ENCODE data around the gene CPEB4. TPM values are rescaled to one million over a fixed set of nuclear protein-coding genes. Genes with fewer than 3 reads are reported as not detected.

Gene CPEB4
- total and polyA plus RNA-seq, 2 donors (not counting 1 experiment from before 2014, with no cell fraction given) = 8.4 to 26.0 TPM

DNA sequence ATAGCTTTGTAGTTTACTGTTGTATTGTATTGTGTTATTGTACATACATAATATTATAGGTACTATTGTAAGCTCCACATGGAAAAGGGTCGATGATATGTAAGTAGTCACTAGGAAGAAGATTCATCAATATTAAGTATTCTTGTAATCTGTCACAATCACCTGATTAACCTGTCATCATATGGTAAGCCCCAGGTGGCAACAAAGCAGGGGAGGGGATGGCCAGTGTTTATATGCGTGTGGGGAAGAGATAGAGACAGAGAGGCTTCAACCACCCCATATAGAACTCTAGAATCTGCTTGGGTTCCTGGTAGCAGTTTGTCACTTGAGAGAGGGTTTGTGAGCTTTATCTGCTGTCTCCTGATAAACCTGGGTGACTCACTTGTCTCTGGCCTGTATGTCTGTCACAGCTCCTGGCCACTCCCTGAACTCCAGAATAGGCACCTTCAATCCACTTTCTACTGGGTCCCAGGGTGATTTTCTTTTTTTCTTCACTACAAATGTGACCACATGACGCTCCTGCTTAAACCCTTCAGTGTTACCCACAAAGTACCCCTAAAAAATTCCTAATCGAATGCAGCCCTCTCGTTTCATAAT, 48.9 kb upstream of the CPEB4 start:
- TF ChIP-seq, protein P1, sequence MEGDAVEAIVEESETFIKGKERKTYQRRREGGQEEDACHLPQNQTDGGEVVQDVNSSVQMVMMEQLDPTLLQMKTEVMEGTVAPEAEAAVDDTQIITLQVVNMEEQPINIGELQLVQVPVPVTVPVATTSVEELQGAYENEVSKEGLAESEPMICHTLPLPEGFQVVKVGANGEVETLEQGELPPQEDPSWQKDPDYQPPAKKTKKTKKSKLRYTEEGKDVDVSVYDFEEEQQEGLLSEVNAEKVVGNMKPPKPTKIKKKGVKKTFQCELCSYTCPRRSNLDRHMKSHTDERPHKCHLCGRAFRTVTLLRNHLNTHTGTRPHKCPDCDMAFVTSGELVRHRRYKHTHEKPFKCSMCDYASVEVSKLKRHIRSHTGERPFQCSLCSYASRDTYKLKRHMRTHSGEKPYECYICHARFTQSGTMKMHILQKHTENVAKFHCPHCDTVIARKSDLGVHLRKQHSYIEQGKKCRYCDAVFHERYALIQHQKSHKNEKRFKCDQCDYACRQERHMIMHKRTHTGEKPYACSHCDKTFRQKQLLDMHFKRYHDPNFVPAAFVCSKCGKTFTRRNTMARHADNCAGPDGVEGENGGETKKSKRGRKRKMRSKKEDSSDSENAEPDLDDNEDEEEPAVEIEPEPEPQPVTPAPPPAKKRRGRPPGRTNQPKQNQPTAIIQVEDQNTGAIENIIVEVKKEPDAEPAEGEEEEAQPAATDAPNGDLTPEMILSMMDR (IDR thresholded peaks at IDR 0.05) = no peak
- TF ChIP-seq EZH2 (IDR thresholded peaks at IDR 0.05; ENCODE audit: borderline replicate concordance, insufficient read depth, low read depth, low read length, poor library complexity, severe bottlenecking) = no peak
- no peak for DNase-seq
- Mint-ChIP-seq H3K4me3 (no peak overlapping the region), H3K27ac (no peak overlapping the region), H3K4me1 (peaks cover 12% of the 10 kb centered on the region), H3K27me3 (no peaks in the 10 kb centered on the region), H3K9me3 (ENCODE audit: insufficient read depth) (no peaks in the 10 kb centered on the region)
- ChIA-PET POLR2A (no interaction called here), CTCF (no interaction called here)
- intact Hi-C loops (cut with micrococcal nuclease) = no loop called here
- Histone ChIP-seq H3K4me1 (ENCODE audit: control insufficient read depth in 2 of 2, insufficient read depth in 2 of 2, low read length in 2 of 2) (peaks cover 0 to 7% of the 10 kb centered on the region in 2 donors), H3K79me2 (ENCODE audit: control insufficient read depth, insufficient read depth, low read length) (no peaks in the 10 kb centered on the region), H4K20me1 (ENCODE audit: control insufficient read depth, insufficient read depth, low read length, poor library complexity, severe bottlenecking) (no peaks in the 10 kb centered on the region), H3K36me3 (replicated peaks in 1 of 2; ENCODE audit: control extremely low read depth in 1 of 2, control insufficient read depth in 1 of 2, extremely low read depth in 1 of 2, insufficient read depth in 2 of 2, low read length in 1 of 2) (no peaks in the 10 kb centered on the region), H3K27me3 (replicated peaks in 1 of 4; ENCODE audit: control extremely low read depth in 1 of 4, control insufficient read depth in 3 of 4, insufficient read depth in 4 of 4, low read length in 3 of 4) (no peaks in the 10 kb centered on the region), H3K4me3 (ENCODE audit: control extremely low read depth in 1 of 5, extremely low read depth in 1 of 5, insufficient read depth in 1 of 5, low read depth in 2 of 5, low read length in 4 of 5) (no peak overlapping the region), H3K9me3 (ENCODE audit: control extremely low read depth in 1 of 3, control insufficient read depth in 2 of 3, insufficient read depth in 1 of 3, low read length in 2 of 3) (no peaks in the 10 kb centered on the region), H3K9ac (ENCODE audit: low read length) (no peak overlapping the region), H3K27ac (ENCODE audit: low read length in 2 of 2) (no peak overlapping the region), H2AFZ (ENCODE audit: insufficient read depth, low read depth, low read length, poor library complexity, severe bottlenecking) (no peak overlapping the region), H3K4me2 (replicated peaks; ENCODE audit: low read depth, low read length, poor library complexity, severe bottlenecking) (no peak overlapping the region)
- no peak for ATAC-seq (ENCODE audit: low read depth)
- no CpG with 5 or more reads among the region's 5 CpGs for whole genome bisulfite sequencing (ENCODE audit: insufficient coverage)

DNA sequence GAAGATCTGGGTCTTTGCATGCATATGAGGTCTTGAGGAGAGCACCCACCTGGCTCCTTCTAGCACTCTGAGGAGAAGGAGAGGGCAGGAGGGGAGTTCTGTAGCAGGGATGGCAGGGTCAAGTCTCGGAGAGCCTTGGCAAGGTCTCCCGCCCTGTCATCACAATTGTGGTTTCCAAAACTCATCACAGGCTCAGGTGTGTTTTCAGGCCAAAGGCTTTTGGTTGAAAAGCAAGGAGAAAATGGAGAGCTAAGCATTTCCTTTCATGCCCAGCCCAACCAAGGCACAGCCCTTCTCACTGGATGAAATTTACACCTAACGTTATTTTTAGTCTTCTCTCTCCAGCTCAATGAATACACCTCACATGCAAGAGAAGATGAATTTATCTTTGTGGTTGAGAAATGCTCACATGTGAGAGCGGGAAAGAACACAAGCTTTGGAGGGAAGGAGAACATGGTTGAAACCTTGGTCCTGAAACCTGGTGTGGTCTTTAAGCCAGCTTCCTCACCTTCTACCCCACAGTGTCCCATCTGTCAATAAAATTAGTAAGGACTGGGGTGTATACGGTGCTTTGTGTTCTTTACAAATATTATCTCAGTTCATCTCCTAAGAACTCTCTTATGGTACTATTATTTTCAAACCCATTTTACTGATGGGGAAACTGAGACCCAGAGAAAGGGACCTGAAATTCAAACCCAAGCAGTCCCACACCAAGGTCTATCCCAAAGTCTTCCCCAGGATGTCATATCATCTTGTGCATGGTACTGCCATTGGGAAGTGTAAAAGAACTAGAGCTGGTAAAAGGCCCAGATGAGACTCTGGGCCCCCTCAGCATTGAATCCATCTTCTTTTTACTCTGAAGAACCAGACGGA, 47.8 kb upstream of the CPEB4 start:
- H2AFZ ChIP-seq (ENCODE audit: insufficient read depth, low read depth, low read length, poor library complexity, severe bottlenecking) = no peak overlapping the region
- ChIA-PET CTCF (no interaction called here), POLR2A (no interaction called here)
- no peaks in the 10 kb centered on the region for H3K27me3 ChIP-seq (replicated peaks in 1 of 4; ENCODE audit: control extremely low read depth in 1 of 4, control insufficient read depth in 3 of 4, insufficient read depth in 4 of 4, low read length in 3 of 4)
- Mint-ChIP-seq H3K4me1 (peaks cover 2% of the 10 kb centered on the region), H3K27me3 (no peaks in the 10 kb centered on the region), H3K27ac (no peak overlapping the region), H3K9me3 (ENCODE audit: insufficient read depth) (no peaks in the 10 kb centered on the region), H3K4me3 (no peak overlapping the region)
- 79% methylated on average over 2 of the region's 6 CpGs for WGBS (ENCODE audit: insufficient coverage)
- H3K9me3 ChIP-seq (ENCODE audit: control extremely low read depth in 1 of 3, control insufficient read depth in 2 of 3, insufficient read depth in 1 of 3, low read length in 2 of 3) = no peaks in the 10 kb centered on the region
- no peaks in the 10 kb centered on the region for H3K79me2 ChIP-seq (ENCODE audit: control insufficient read depth, insufficient read depth, low read length)
- H3K36me3 ChIP-seq (replicated peaks in 1 of 2; ENCODE audit: control extremely low read depth in 1 of 2, control insufficient read depth in 1 of 2, extremely low read depth in 1 of 2, insufficient read depth in 2 of 2, low read length in 1 of 2) = no peaks in the 10 kb centered on the region
- H3K4me2 ChIP-seq (replicated peaks; ENCODE audit: low read depth, low read length, poor library complexity, severe bottlenecking) = no peak overlapping the region
- TF ChIP-seq EZH2 (IDR thresholded peaks at IDR 0.05; ENCODE audit: borderline replicate concordance, insufficient read depth, low read depth, low read length, poor library complexity, severe bottlenecking) = no peak
- TF ChIP-seq, protein P1 (IDR thresholded peaks at IDR 0.05) = no peak
- H3K27ac ChIP-seq (ENCODE audit: low read length in 2 of 2) = no peak overlapping the region
- H3K4me1 ChIP-seq (ENCODE audit: control insufficient read depth in 2 of 2, insufficient read depth in 2 of 2, low read length in 2 of 2) = peaks cover 0 to under 1% of the 10 kb centered on the region in 2 donors
- no peaks in the 10 kb centered on the region for H4K20me1 ChIP-seq (ENCODE audit: control insufficient read depth, insufficient read depth, low read length, poor library complexity, severe bottlenecking)
- no peak overlapping the region for H3K4me3 ChIP-seq (ENCODE audit: control extremely low read depth in 1 of 5, extremely low read depth in 1 of 5, insufficient read depth in 1 of 5, low read depth in 2 of 5, low read length in 4 of 5)
- DNase-seq = no peak
- no peak overlapping the region for H3K9ac ChIP-seq (ENCODE audit: low read length)
- intact Hi-C loops (cut with micrococcal nuclease) = no loop called here
- ATAC-seq (ENCODE audit: low read depth) = no peak

Data from B cell (primary cell).